Measurements from ENCODE around the gene GPR139. TPM values are rescaled to one million over a fixed set of nuclear protein-coding genes. Genes with fewer than 3 reads are reported as not detected.

Gene GPR139
- polyA plus RNA-seq (ENCODE audit: insufficient read depth in 1 of 5, insufficient read length in 5 of 5, low replicate concordance in 1 of 5), result not detected
- long read RNA-seq, donor 1, result 0 reads
- long read RNA-seq, donor 2, result 0 reads
- long read RNA-seq, donor 3, result 0 reads
- long read RNA-seq, donor 4, result 0 reads
- long read RNA-seq, donor 5, result 0 reads
- long read RNA-seq, donor 6, result 0 reads
- long read RNA-seq, donor 7, result 0 reads
- long read RNA-seq, donor 8, result 0 reads

DNA sequence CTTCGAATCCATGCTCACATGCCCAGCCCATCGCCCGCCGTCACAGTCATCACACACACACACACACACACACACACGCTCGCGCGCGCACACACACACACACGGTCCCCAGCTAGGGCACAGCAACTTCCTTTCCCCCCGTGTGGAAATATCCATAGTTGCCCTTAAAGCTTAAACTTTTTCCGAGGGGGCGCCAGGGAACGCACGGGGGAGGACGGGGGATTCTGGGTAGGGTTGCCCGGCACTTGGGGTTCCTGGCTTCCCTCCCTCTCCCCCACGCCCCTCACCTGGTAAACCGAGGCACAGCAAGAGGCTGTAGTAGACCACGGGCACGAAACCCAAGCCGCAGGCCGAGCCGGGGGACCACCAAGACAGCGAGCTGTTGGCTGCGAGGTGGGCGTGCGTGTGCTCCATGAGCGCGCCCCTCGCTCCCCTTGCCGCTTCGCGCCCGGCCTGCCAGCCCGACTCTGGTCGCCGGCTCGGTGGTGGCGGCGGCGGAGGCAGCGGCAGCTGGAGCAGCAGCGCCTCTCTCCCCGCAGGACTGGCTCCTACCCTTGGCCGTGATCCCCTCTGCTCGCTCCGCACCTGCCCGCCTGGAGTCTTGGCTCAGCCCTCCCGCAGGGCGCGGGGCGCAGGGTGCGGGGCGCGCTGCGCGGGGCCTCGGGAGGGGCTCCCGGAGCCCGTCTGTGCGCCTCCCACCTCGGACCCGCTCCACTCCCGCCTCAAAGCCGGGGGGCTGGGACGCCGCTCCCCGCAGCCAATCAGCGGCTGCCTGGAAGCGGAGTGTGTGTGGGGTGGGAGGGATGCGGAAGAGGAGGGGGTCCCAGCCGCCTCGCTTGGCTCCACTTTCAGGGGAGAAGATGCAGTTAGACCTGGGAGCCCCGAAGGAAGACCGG lies at the start of gene GPR139:
Gene GPR139, minus strand, starts transcription at position 688 of the 896 bp plus-strand sequence. Its CDS starts 274 bp downstream, at position 414.
- no peak for DNase-seq

DNA sequence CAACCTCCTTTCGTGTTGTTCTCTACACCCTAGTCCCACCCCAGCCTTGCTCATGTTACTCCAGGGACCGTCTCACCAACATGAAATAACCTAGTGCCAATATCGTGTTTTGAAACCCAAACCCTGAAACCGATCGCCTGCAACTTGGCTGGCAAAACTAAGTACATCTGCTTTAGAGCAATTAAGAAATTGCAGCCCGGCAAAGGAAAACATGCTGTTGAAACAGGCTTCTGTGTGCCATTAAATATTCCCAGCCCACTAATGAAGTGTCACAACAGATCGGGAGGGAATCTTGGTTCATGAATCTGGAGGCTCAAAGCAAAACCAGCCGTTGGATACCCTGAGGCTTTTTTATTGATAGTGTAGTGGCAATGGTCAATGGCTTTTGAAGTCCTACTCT lies 48.3 kb upstream of the GPR139 start:
- no peak for DNase-seq

DNA sequence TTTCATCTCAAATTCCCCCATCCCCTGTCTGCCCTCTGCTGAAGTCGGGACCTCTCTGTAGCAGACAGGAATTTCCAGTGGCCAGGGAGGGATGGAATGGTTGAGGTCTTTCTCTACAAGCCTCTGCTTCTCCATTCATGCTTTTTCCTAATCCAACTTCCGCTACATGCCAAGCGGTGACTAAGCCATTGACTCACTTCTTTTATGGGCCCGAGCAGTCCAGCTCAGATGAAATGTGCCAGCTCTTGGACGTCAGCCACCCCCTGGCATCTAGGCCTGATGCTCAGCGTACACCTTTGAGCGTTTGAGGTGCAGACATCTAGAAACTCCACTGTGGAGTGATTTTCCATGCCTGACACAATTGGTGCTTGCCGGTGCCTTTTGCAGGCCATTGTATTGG lies 40.7 kb upstream of the GPR139 start:
- DNase-seq, result no peak

DNA sequence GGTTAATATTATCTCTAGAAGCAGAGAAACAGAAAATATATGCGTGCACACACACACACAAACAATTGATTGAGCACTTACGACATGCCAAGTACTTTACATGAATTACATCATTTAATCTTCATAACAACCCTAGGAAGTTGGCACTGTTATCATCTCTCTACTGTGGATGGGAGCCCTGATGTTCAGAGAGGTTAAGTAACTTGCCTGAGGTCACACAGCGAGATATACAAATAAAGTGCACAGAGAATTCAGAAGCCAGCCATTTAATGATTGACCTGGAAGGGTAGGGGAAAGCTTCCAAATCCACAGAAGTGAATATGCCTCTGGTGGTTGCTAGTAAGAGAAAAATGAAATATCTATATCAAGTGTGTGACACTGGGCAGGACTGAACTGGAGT lies 37.5 kb upstream of the GPR139 start:
- DNase-seq, result no peak

DNA sequence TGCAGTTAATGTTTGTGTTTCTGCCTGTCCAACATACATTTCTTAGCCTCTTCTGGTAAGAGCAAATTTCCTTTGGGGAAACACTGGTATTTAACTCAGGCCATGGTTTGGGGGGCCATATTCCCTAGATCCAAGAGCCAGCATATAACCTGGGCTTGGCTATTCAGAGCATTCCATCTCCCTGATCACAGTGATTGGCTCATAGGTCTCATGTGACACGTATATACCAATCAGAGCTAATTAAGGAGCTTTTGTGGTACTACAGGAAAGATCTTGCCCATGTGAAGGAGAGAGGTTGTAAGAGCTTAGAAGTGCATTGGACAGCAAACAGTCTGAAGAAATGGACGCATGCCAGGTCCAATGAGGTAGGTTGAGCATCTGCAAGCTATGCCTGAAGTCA lies 33.4 kb upstream of the GPR139 start:
- no peak for DNase-seq

DNA sequence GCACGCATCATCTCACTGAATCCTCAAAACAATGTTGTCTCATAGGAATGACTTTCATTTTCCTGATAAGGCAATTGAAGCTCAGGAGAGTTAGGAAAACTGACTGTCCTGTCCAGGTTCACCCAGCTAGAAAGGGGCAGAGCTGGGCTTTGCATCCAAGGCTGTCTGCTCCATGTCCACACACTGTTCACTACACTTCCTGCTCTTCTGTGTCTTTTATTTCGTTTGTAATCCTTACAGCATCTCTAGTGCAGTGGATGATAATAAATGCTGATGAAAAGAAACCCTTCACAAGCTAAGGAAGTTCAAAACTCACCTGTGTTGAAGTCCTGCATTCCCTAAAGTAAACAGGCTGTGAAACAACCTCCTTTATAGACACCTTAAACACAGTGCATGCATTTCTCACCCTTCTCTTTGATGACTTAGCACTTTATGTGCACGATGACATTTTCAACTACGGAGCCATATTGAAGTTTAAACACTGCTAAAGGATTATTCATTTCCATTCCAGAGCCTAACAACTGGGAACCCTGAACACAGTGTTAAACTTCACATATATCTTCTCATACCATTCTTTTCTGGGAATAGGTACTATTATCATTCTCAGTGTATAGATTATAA lies 31.0 kb upstream of the GPR139 start:
- DNase-seq, result no peak

DNA sequence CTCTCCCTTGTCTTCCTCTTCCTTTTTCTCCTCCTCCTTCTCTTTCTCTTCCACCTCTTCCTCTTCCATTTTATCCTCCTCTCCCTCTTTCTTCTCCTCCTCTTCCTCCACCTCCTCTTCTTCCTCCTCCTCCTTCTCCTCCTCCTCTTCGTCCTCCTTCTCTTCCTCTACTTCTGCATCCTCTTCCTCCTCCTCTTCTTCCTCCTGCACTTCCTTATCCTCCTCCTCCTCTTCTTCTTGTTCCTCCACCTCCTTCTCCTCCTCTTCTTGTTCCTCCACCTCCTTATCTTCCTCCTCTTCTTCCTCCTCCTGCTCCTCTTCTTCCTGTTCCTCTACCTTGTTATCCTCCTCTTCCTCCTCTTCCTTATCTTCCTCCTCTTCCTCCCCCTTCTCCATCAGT lies 28.8 kb upstream of the GPR139 start:
- no peak for DNase-seq

DNA sequence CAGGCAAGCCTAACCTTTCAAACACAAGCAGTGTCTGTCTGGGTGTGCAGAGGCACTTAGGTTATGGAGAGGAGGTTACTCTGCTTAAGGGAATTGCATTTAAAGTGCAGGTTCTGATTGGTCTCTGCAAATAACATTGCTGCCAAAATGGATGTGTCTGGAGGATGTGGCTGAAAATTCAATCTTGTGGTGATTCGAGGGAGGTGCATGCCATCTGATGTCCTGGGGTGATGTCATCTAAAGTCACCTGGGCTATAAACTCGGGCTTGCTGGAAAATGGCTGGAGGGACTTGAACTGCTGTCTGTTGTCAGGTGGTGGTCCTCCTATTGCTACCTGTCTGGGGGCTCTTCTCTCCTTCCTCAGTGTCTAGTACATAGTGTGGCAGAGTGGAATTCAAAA lies 28.3 kb upstream of the GPR139 start:
- no peak for DNase-seq

DNA sequence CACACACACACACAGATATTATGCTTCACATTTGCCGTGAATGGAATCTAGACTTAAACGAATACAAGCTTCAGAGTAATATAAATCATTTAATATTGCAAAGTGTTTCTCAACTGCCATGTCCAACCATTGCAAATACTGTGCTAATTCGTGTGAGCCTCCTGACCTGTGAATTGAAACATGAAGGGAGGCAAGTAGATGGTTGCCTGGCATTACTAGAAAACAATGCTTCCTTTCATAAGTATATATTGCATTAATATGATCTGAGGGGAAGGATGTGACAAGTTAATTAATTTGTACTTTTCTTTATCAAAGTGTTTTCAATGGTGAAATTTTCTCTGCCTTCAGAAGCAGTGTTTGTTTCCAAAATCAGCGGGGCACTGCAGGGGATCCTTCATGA lies 25.7 kb upstream of the GPR139 start:
- DNase-seq, result no peak

DNA sequence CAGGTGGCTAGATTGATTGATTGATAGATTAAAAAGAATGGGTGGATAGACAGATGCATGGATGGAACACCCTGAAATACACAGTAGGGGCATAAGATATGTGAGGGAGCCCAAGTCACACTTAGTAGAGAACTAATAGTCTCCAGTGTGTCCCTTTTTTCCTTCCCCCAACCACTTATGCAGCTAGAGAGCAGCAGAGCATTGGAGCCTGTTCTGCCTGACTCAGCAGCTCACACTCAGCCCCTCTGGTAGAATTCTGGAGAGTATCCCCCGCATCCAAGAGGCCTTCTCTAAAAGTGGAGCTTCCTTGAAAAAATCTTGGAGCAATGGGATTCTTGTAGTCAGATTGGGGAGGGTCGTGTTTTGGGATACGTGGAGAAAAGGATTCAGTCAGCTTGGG lies 20.5 kb upstream of the GPR139 start:
- DNase-seq, result no peak

DNA sequence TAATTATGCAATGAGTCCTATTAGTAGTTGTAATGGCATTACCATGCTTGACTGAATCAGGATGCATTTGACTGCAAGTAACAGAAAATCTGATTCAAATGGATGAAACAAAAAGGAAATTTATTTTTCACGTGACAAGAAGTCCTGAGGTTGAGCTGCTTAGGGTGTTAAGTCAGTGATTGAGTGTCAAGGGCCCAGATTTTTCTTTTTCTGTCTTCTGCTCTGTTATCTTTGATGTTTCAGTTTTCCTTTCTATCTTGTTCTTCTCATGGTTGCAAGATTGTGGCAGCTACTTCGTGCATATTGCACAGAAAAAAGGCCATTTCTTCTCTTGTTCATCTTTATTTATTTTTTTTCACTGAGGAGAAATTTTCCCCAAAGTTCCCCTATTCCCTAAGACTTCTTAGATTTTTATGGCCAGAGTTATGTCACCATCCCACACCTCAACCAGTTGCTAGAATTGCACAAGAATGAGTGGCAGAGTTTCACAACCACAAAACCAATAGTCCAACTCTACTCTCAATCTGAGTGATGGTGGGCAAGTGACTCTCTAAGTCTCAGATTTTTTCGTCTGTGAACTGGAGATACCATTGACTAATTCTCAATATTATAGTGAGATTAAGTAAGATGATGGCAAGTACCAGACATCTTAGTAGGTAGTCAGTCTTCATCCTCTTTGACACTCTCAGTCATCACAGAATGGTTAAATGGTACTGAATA lies 15.7 kb upstream of the GPR139 start:
- no peak for DNase-seq

DNA sequence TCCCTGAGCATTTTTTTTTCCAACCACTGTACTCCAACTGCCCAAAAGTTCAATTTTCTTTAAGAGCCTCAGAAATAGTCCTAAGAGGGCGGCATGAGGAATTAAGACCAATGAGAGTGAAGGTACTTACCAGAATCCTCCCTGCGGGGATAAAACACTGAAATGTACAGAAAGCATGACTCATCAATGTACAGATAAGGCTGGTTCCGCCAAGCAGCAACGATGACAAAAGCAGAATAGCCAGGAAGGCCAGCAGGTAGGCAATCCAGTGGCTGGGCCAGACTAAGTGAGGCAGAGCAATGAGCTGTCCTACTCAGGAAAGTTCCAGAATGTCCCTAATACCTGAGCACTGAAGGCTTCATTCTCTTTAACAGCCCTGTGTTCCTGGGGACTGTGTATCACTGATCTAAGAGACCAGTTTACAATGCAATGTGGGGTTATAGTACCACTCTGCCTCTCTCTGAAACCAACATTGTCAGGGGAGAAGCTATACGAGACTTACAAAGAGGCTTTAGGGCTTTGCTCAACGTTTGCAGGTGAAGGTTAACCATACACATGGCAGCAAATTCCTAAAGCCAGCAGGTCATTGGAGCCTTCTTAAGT lies 11.0 kb upstream of the GPR139 start:
- no peak for DNase-seq

DNA sequence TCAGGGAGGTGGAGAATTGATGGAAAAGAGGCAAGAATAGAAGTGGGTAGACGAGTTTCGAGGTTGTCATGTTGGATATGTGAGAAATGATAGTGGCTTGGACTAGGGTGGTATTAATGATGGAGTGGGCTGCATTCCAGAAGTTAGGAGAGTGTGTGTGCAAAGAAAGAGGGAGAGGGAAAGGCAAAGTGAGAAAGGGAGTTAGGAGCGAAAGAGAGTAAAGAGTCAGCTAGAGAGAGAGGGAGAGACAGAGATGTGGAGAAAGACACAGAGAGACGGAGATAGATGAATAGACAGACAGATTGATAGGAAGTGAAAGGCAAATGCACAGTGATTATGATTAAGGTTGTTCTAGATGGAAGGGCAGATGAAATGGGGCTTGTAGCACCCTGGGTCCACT lies 5.4 kb upstream of the GPR139 start:
- no peak for DNase-seq

DNA sequence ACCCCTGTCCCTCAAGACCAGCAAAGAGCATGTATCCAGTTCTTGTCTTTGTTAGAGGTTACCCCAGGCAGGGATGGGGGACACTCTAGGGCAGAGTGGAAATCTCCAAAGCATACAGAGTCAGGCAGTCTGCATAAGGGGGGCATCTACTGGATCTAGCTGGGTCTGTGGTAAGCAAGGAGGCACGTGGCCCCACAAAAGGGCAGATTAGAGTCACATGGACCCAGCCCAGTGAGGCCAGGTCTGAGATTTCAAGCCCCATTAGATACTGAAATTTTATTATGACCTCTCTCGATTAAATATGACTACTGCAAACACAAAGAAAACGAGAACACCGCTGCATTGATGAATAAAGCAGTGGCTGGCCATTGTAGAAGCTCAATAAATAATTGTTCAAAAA lies 1.6 kb upstream of the GPR139 start:
- no peak for DNase-seq

DNA sequence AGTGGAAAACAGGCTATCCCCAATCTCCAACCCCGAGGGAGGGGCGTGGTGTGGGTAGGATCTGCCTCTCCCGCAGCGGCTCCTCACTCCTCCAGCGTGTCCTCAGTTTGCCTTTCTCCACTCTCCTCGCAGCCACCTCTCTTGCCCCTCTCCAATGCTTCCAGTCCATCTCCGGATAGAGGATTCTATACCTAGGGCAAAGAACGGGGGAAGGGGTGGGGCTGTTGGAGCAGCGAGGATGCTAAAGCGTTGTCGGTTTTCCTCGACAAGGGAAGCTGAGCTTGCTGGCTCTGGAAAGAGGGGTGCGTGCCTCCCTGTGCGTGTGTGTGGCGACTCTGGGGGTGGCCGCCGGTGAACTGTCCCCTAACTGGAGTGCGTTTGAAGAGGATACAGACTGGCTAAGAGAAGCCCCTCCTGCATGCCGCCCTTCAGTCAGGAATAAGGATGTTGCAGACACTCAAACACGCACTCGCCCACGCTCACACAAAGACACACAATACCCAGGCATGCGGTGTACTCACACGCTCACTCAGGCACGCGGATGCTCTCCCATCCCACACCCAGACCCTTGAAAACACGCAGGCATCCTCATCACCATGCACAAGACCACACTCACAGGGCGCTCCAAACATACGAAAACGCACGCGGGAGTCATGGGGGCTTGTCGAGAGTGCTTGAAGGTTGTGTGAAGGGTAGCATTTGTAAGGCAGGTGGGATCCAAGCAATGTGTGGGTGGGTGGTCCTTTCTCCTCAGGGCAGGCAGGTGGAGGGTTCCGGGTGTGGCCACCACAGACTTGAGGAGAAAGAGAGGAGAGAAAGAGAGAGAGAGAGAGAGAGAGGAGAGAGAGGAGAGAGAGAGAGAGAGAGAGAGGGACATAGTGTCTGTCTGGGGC lies 655 bp upstream of the GPR139 start:
- no peak for DNase-seq

DNA sequence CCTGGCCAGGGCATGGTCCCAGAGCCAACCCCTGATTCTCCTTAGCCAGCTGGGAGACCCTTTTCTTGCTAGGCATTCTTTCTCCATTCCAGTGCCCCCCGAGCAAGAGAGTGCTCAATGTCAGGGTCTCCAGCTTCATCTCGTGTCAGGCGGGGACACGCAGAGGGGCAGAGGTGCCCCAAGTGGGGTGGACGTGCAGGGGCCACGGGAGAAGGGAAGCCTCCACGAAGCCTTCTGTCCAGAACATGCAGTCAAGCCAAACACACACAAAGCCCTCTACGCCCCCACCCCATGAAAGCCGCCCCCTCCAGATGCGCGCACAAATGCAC lies 852 bp downstream of the GPR139 start:
- DNase-seq, result no peak

DNA sequence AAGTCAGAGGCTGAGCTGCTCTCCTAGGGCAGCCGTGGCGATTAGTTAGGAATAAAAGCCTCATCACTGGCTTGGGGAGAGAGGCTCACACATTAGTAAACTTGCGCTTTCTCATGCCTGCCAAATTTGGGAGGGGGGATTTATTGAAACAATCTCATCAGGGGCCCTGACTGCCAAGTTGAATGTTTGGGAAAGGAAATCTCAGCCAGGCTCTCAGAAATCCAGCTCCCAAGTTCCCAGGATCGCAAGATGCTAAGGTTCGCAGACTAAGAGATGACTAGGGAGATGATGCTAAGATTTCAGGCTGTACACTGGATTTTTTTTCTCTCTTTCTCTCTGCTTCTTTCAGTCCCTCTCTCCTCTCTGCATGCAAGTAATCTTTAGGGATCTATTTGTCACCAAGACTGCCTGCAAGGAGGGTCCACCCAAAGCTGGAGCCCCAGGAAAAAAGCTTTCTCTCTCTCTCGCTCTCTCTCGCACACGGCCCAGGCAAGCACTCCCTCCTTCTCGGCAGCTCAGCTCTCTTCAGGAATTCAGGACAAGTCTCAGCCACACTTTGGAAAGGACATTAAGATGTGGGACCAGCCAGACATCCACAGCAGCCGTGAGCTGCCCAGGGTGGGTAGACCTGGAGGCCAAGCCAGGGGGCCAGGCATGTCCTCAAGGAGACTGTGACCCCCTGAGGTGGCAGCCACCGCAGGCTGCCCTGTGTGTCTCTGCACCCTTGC lies 1.4 kb downstream of the GPR139 start:
- no peak for DNase-seq

DNA sequence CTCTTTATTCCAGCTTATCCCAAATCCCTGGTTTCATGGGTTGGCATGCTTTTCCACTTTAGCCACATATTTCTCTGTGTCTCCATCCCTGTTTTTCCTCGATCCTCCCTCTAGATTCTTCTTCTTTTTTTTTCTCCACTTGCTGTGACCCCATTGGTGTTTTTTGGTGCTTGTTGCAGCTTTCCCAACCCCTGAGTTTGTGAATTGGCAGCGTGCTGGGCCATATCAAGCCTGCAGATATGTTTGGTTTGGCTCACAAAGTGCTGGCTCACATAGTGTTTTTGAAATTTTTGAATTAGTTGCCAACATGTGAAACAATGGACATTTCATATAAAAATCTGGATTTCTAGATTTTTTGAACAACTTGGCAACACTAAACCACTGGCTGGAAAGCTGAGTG lies 8.8 kb downstream of the GPR139 start:
- DNase-seq, result no peak

DNA sequence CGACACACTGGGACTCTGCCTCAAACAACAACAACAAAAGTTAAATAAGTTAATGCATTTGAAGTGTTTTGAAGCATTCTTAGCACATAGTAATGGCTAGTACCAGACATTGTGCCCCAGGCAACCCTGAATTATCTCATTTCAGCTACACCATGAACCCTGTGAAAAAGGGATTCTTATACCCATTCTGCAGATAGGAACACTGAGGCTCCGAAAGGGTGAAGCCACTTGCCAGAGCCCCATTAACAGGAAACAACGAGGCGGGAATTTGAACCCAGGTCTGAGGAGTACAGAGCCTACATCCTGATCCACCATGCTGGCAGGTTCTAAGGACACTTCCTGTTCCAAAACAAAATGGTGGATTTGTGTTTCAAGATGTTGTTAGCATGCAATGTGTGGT lies 9.2 kb downstream of the GPR139 start:
- DNase-seq, result no peak

DNA sequence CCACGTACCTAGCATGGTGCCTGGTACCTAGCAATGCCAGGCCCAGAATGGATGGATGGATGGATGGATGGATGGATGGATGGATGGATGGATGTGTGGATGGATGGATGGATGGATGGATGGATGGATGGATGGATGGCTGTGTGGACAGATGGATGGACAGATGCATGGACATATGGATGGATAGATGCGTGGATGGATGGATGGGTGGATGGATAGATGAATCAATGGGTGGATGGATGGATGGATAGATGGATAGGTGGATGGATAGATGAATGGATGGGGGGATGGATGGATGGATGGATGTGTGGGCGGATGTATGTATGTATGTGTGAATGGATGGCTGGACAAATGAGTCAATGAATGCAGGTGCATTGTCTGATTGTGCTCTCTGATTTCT lies 12.6 kb downstream of the GPR139 start:
- no peak for DNase-seq
